H1 (cell line): ENCODE measurements around the gene SH3GL2.

Source experiments
- ATF2 ChIP-seq: IDR thresholded peaks from 2 replicates; pipeline ENCODE4 v1.6.1; 2012; ENCODE audit warnings: low read length, inconsistent platforms
- CHD2 ChIP-seq: IDR thresholded peaks from 2 replicates; pipeline ENCODE4 v1.6.1; 2012; ENCODE audit warnings: low read length, improper control_type of control experiment
- EZH2 ChIP-seq: fragments of 200-600 bp; sonication (generic); IDR thresholded peaks from 2 replicates; pipeline ENCODE4 v1.7.1; 2012; ENCODE audit warnings: low read depth, mild to moderate bottlenecking, moderate library complexity, low read length, inconsistent platforms; ENCODE audit not compliant: severe bottlenecking
- MAX ChIP-seq: IDR thresholded peaks from 2 replicates; pipeline ENCODE4 v1.6.1; 2012; ENCODE audit warnings: inconsistent platforms
- POLR2A ChIP-seq, 2 experiments: IDR thresholded peaks; 1 replicate in 1 of 2; 2 replicates in 1 of 2; pipeline ENCODE4 v1.6.1; 2011; ENCODE audit warnings: low read depth in 2 of 2, low read length in 2 of 2, mild to moderate bottlenecking in 2 of 2; ENCODE audit errors: control extremely low read depth in 1 of 2
- POLR2AphosphoS5 ChIP-seq: IDR thresholded peaks from 2 replicates; pipeline ENCODE4 v1.6.1; 2011; ENCODE audit warnings: low read depth, low read length
- RFX5 ChIP-seq: IDR thresholded peaks from 2 replicates; pipeline ENCODE4 v1.6.1; 2011; ENCODE audit warnings: low read depth, low read length, improper control_type of control experiment, borderline replicate concordance
- SP1 ChIP-seq: IDR thresholded peaks from 2 replicates; pipeline ENCODE4 v1.6.1; 2011; ENCODE audit warnings: low read depth, low read length
- SP4 ChIP-seq: IDR thresholded peaks from 2 replicates; pipeline ENCODE4 v1.6.1; 2012; ENCODE audit warnings: low read length, inconsistent platforms
- USF2 ChIP-seq: IDR thresholded peaks from 2 replicates; pipeline ENCODE4 v1.6.1; 2011; ENCODE audit warnings: low read length, improper control_type of control experiment
- ZNF274 ChIP-seq: IDR thresholded peaks from 2 replicates; pipeline ENCODE4 v1.7.0; 2012; ENCODE audit warnings: low read length, borderline replicate concordance; ENCODE audit errors: extremely low read depth
- TF ChIP-seq, protein P1 (sequence below), 3 experiments: IDR thresholded peaks; 1 replicate in 2 of 3; 2 replicates in 1 of 3; pipeline versions ENCODE4 v1.5.1 to v1.6.1; 2011; ENCODE audit warnings: low read length in 3 of 3, mild to moderate bottlenecking in 3 of 3, inconsistent platforms in 2 of 3, low read depth in 1 of 3, moderate library complexity in 1 of 3; ENCODE audit not compliant: insufficient read depth in 1 of 3; ENCODE audit errors: control extremely low read depth in 1 of 3

GRCh38 chr9:17739736-17740135 is 160.9 kb downstream of the SH3GL2 start:
- no peak for TF ChIP-seq ZNF274
- no peak for TF ChIP-seq MAX
- TF ChIP-seq ATF2: no peak
- TF ChIP-seq SP4: no peak
- no peak for TF ChIP-seq POLR2A (IDR thresholded peaks at IDR 0.05; ENCODE audit: control extremely low read depth in 1 of 2, low read depth in 2 of 2, low read length in 2 of 2)
- TF ChIP-seq, protein P1, sequence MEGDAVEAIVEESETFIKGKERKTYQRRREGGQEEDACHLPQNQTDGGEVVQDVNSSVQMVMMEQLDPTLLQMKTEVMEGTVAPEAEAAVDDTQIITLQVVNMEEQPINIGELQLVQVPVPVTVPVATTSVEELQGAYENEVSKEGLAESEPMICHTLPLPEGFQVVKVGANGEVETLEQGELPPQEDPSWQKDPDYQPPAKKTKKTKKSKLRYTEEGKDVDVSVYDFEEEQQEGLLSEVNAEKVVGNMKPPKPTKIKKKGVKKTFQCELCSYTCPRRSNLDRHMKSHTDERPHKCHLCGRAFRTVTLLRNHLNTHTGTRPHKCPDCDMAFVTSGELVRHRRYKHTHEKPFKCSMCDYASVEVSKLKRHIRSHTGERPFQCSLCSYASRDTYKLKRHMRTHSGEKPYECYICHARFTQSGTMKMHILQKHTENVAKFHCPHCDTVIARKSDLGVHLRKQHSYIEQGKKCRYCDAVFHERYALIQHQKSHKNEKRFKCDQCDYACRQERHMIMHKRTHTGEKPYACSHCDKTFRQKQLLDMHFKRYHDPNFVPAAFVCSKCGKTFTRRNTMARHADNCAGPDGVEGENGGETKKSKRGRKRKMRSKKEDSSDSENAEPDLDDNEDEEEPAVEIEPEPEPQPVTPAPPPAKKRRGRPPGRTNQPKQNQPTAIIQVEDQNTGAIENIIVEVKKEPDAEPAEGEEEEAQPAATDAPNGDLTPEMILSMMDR (IDR thresholded peaks at IDR 0.05; ENCODE audit: control extremely low read depth in 1 of 3, insufficient read depth in 1 of 3, low read depth in 1 of 3, low read length in 3 of 3): no peak
- TF ChIP-seq POLR2AphosphoS5: no peak
- no peak for TF ChIP-seq USF2
- TF ChIP-seq CHD2: no peak
- no peak for TF ChIP-seq SP1
- no peak for TF ChIP-seq EZH2
- no peak for TF ChIP-seq RFX5
